Osteoblast (primary cell): Measurements from ENCODE around the gene TNFSF12. TPM values are rescaled to one million over a fixed set of nuclear protein-coding genes. Genes with fewer than 3 reads are reported as not detected.

Experiments used
- DNase-seq: peaks from one replicate; pipeline ENCODE4 v3.0.0; 2011; ENCODE audit warnings: low spot score, mixed read lengths; ENCODE audit not compliant: insufficient read length; ENCODE audit errors: missing footprints
- H2AFZ ChIP-seq: 2 replicates; pipeline ENCODE4 v1.6.0; 2011; ENCODE audit warnings: mild to moderate bottlenecking, low read length
- H3K27ac ChIP-seq: 2 replicates; pipeline ENCODE4 v1.5.1; 2011; ENCODE audit warnings: mild to moderate bottlenecking, low read depth, low read length, moderate library complexity
- H3K27me3 ChIP-seq: 2 replicates; pipeline ENCODE4 v1.6.0; 2012; ENCODE audit warnings: mild to moderate bottlenecking, control low read depth, inconsistent platforms, low read length, moderate library complexity; ENCODE audit not compliant: insufficient read depth
- H3K36me3 ChIP-seq: 2 replicates; pipeline ENCODE4 v1.5.1; 2011; ENCODE audit warnings: mild to moderate bottlenecking, low read length, control low read depth, moderate library complexity; ENCODE audit not compliant: insufficient read depth
- H3K4me1 ChIP-seq: 2 replicates; pipeline ENCODE4 v1.5.1; 2011; ENCODE audit warnings: mild to moderate bottlenecking, low read length, control low read depth, moderate library complexity; ENCODE audit not compliant: insufficient read depth
- H3K4me2 ChIP-seq: 2 replicates; pipeline ENCODE4 v1.6.0; 2011; ENCODE audit warnings: mild to moderate bottlenecking, low read length; ENCODE audit not compliant: insufficient read depth
- H3K4me3 ChIP-seq: fragments of 200-600 bp; sonication (generic); 3 replicates; pipeline ENCODE4 v1.5.1; 2012; ENCODE audit warnings: mild to moderate bottlenecking, low read length, inconsistent platforms; ENCODE audit not compliant: insufficient read depth
- H3K79me2 ChIP-seq: 2 replicates; pipeline ENCODE4 v1.6.0; 2012; ENCODE audit warnings: mild to moderate bottlenecking, low read length, control low read depth, inconsistent platforms; ENCODE audit not compliant: insufficient read depth
- H3K9me3 ChIP-seq: 2 replicates; pipeline ENCODE4 v1.5.1; 2011; ENCODE audit warnings: low read depth, low read length, control low read depth
- H4K20me1 ChIP-seq: 2 replicates; pipeline ENCODE4 v1.6.0; 2012; ENCODE audit warnings: mild to moderate bottlenecking, low read length, control low read depth; ENCODE audit not compliant: insufficient read depth
- CTCF ChIP-seq: IDR thresholded peaks from 2 replicates; pipeline ENCODE4 v1.5.1; 2011; ENCODE audit warnings: mild to moderate bottlenecking, low read depth, low read length, moderate library complexity; ENCODE audit errors: extremely low read depth
- total RNA-seq: library from RNA; depleted of rRNA; stranded (reverse); fragments of >200 nt; gene quantifications from 2 replicates; pipeline ENCODE4 v1.2.3, GENCODE V29; 2012

Gene TNFSF12
- total RNA-seq, 1 donor, result 11.2 TPM

GRCh38 chr17:7508846-7509245, 40.0 kb upstream of the TNFSF12 start:
- Histone ChIP-seq H3K36me3 (peaks cover 94% of the 10 kb centered on the region), H3K27me3 (no peaks in the 10 kb centered on the region)
- no peak for DNase-seq

GRCh38 chr17:7509937-7510336, 38.9 kb upstream of the TNFSF12 start:
- Histone ChIP-seq H3K9me3 (no peaks in the 10 kb centered on the region), H2AFZ (no peak overlapping the region), H3K36me3 (peaks cover 94% of the 10 kb centered on the region), H3K79me2 (peaks cover 3% of the 10 kb centered on the region), H3K4me1 (no peaks in the 10 kb centered on the region), H3K4me2 (no peak overlapping the region), H3K27ac (no peak overlapping the region), H3K27me3 (no peaks in the 10 kb centered on the region), H4K20me1 (peaks cover 6% of the 10 kb centered on the region), H3K4me3 (no peak overlapping the region)
- no peak for DNase-seq
- no peak for TF ChIP-seq CTCF

More at GRCh38 chr17:7508846-7509245, 40.0 kb upstream of the TNFSF12 start:
- Histone ChIP-seq H3K79me2 (peaks cover 3% of the 10 kb centered on the region), H4K20me1 (peaks cover 6% of the 10 kb centered on the region), H3K4me3 (no peak overlapping the region), H3K9me3 (no peaks in the 10 kb centered on the region), H2AFZ (no peak overlapping the region), H3K27ac (no peak overlapping the region), H3K4me1 (no peaks in the 10 kb centered on the region), H3K4me2 (no peak overlapping the region)
- no peak for TF ChIP-seq CTCF

- Histone ChIP-seq H3K27me3 (no peaks in the 10 kb centered on the region), H4K20me1 (peaks cover 2% of the 10 kb centered on the region), H2AFZ (no peak overlapping the region), H3K4me3 (no peak overlapping the region), H3K4me2 (no peak overlapping the region), H3K4me1 (no peaks in the 10 kb centered on the region), H3K27ac (no peak overlapping the region), H3K79me2 (peaks cover 3% of the 10 kb centered on the region), H3K9me3 (no peaks in the 10 kb centered on the region), H3K36me3 (peaks cover 88% of the 10 kb centered on the region)
- DNase-seq, result no peak
- TF ChIP-seq CTCF, result no peak
These were observed 37.8 kb upstream of the TNFSF12 start for GRCh38 chr17:7511108-7511507.

GRCh38 chr17:7512105-7512504, 36.8 kb upstream of the TNFSF12 start:
- DNase-seq, result peak; percentile 25
- peaks cover 80% of the 10 kb centered on the region for H3K36me3 ChIP-seq
- no peaks in the 10 kb centered on the region for H3K79me2 ChIP-seq
- TF ChIP-seq CTCF, result no peak
- H3K4me1 ChIP-seq, result no peaks in the 10 kb centered on the region
- no peak overlapping the region for H3K27ac ChIP-seq
- no peaks in the 10 kb centered on the region for H3K9me3 ChIP-seq
- H3K4me2 ChIP-seq, result no peak overlapping the region
- H3K27me3 ChIP-seq, result no peaks in the 10 kb centered on the region
- H4K20me1 ChIP-seq, result peaks cover 2% of the 10 kb centered on the region
- H3K4me3 ChIP-seq, result no peak overlapping the region
- no peak overlapping the region for H2AFZ ChIP-seq
